ENCODE results near the gene FAM53B. TPM values are rescaled to one million over a fixed set of nuclear protein-coding genes. Genes with fewer than 3 reads are reported as not detected.
"Not testable (repeated sequence)": the region's sequence is repeated elsewhere in the genome, so short reads cannot be mapped to it uniquely, and the experiment has no call there.

The FAM53B gene
- total and polyA plus RNA-seq, 4 donors, result 14.6 to 45.4 (median 18.2) TPM

DNA sequence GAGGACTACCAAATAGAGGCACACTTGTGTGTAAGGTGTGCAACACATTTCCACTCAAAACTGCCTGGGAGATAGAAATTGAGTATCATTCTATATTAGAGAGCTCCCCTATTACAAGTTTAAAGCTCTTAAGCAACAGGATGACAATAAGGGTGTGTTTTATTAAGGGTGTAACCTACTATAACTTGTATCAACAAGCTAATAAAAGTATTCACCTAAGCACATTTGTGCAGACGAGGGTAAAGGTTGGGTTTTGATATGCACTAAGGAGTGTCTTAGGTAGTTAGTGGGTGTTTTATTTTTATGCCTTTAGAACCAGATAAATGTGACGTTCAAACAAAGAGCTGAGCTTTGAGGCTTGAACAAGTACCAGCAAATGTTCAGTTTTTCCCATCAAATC lies 2.8 kb upstream of the FAM53B start:
- Histone ChIP-seq H3K27ac (ENCODE audit: low read depth in 1 of 2, low read length in 1 of 2) (no peak overlapping the region), H3K9ac (ENCODE audit: insufficient read depth in 1 of 2, low read length in 2 of 2) (no peak overlapping the region), H3K4me1 (ENCODE audit: control insufficient read depth in 5 of 5, insufficient read depth in 5 of 5, low read length in 5 of 5) (peaks cover 2 to 24% (median 4%) of the 10 kb centered on the region in 5 donors), H3K36me3 (ENCODE audit: control insufficient read depth in 4 of 4, insufficient read depth in 4 of 4, low read length in 4 of 4) (peaks cover 0 to 17% (median 3%) of the 10 kb centered on the region in 4 donors), H3K9me3 (ENCODE audit: control insufficient read depth in 4 of 4, insufficient read depth in 3 of 4, low read length in 3 of 4) (no peaks in the 10 kb centered on the region), H3K4me3 (no peak overlapping the region), H3K27me3 (ENCODE audit: control insufficient read depth in 3 of 3, insufficient read depth in 3 of 3, low read length in 2 of 3) (no peaks in the 10 kb centered on the region)
- TF ChIP-seq, protein P1, sequence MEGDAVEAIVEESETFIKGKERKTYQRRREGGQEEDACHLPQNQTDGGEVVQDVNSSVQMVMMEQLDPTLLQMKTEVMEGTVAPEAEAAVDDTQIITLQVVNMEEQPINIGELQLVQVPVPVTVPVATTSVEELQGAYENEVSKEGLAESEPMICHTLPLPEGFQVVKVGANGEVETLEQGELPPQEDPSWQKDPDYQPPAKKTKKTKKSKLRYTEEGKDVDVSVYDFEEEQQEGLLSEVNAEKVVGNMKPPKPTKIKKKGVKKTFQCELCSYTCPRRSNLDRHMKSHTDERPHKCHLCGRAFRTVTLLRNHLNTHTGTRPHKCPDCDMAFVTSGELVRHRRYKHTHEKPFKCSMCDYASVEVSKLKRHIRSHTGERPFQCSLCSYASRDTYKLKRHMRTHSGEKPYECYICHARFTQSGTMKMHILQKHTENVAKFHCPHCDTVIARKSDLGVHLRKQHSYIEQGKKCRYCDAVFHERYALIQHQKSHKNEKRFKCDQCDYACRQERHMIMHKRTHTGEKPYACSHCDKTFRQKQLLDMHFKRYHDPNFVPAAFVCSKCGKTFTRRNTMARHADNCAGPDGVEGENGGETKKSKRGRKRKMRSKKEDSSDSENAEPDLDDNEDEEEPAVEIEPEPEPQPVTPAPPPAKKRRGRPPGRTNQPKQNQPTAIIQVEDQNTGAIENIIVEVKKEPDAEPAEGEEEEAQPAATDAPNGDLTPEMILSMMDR (IDR thresholded peaks at IDR 0.05; ENCODE audit: control extremely low read depth, extremely low read depth), result no peak
- 88 to 92% methylated on average over 2 of the region's 2 CpGs for WGBS, 2 donors
- DNase-seq, result no peak
- no peak for ATAC-seq (ENCODE audit: insufficient read depth, low FRiP score)

DNA sequence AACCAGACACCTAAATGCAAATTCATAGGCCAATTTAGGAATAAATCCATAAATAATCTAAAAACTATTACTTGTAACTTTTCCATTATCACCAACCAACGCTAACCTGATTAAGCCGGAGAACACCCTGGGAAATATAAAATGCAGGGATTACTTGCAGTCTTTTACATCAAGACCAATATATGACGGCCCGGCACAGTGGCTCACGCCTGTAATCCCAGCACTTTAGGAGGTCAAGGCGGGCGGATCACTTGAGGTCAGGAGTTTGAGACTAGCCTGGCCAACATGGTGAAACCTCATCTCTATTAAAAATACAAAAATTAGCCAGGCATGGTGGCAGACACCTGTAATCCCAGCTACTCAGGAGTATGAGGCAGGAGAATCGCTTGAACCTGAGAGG lies 2.3 kb upstream of the FAM53B start:
- not testable (repeated sequence) for H3K4me3 ChIP-seq; H3K9ac ChIP-seq (ENCODE audit: insufficient read depth in 1 of 2, low read length in 2 of 2); H3K27me3 ChIP-seq (ENCODE audit: control insufficient read depth in 3 of 3, insufficient read depth in 3 of 3, low read length in 2 of 3); H3K27ac ChIP-seq (ENCODE audit: low read depth in 1 of 2, low read length in 1 of 2); DNase-seq; ATAC-seq (ENCODE audit: insufficient read depth, low FRiP score); H3K9me3 ChIP-seq (ENCODE audit: control insufficient read depth in 4 of 4, insufficient read depth in 3 of 4, low read length in 3 of 4)
- Histone ChIP-seq H3K4me1 (ENCODE audit: control insufficient read depth in 5 of 5, insufficient read depth in 5 of 5, low read length in 5 of 5) (peaks cover 2 to 30% (median 8%) of the 10 kb centered on the region in 5 donors), H3K36me3 (ENCODE audit: control insufficient read depth in 4 of 4, insufficient read depth in 4 of 4, low read length in 4 of 4) (peaks cover 0 to 17% (median 3%) of the 10 kb centered on the region in 4 donors)
- 97 to 98% methylated on average over 8 of the region's 8 CpGs for WGBS, 2 donors

DNA sequence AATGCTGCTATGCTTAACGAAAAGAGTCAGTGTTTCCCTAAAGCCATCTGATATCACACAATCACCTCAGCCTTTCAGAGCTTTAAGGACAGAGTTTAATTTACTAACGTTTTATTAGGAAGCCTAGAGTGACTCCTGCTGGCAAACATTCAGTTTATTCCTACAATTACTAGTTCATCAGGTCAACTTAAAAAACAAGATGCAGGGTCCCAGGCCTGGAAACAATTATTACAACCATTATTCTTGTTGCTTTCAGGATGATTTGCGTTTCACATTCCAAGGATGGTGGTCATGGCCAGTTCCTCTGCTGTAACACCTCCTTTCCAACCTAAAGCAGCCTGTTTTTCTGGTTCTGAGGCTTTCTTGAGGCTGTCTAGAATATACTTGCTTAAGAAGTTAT lies 1.5 kb upstream of the FAM53B start:
- Histone ChIP-seq H3K27ac (ENCODE audit: low read depth in 1 of 2, low read length in 1 of 2) (no peak overlapping the region), H3K4me1 (ENCODE audit: control insufficient read depth in 5 of 5, insufficient read depth in 5 of 5, low read length in 5 of 5) (peaks cover 2 to 37% (median 9%) of the 10 kb centered on the region in 5 donors), H3K9ac (ENCODE audit: insufficient read depth in 1 of 2, low read length in 2 of 2) (no peak overlapping the region), H3K36me3 (ENCODE audit: control insufficient read depth in 4 of 4, insufficient read depth in 4 of 4, low read length in 4 of 4) (peaks cover 0 to 17% (median 2%) of the 10 kb centered on the region in 4 donors), H3K4me3 (no peak overlapping the region), H3K27me3 (ENCODE audit: control insufficient read depth in 3 of 3, insufficient read depth in 3 of 3, low read length in 2 of 3) (no peaks in the 10 kb centered on the region), H3K9me3 (ENCODE audit: control insufficient read depth in 4 of 4, insufficient read depth in 3 of 4, low read length in 3 of 4) (no peaks in the 10 kb centered on the region)
- WGBS, 2 donors, result 18 to 33% methylated on average over 3 of the region's 3 CpGs
- DNase-seq, result peak in 2 of 3 donors; percentile 85 to 86
- ATAC-seq (ENCODE audit: insufficient read depth, low FRiP score), result no peak
- TF ChIP-seq, protein P1 (IDR thresholded peaks at IDR 0.05; ENCODE audit: control extremely low read depth, extremely low read depth), result peak; percentile 45

DNA sequence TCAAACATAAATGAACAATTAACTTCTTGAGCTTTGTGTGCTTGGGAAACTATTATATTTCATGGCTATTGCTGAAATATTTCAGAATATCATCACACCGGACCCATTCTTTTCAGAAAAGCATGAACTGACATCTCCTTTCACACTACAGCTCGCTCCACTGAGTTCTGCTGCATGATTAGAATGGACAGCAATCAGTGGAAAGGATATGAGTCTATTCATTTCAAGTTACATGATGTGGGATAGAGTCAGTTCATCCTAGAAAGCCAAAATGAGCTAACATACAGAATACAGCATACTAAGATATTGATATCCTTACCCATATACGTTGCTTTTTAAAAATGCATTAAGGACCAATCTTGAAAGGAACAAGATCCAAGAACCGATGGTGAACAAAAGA lies 1.1 kb upstream of the FAM53B start:
- no peaks in the 10 kb centered on the region for H3K27me3 ChIP-seq (ENCODE audit: control insufficient read depth in 3 of 3, insufficient read depth in 3 of 3, low read length in 2 of 3)
- no peak for ATAC-seq (ENCODE audit: insufficient read depth, low FRiP score)
- no peak overlapping the region for H3K4me3 ChIP-seq
- no peaks in the 10 kb centered on the region for H3K9me3 ChIP-seq (ENCODE audit: control insufficient read depth in 4 of 4, insufficient read depth in 3 of 4, low read length in 3 of 4)
- no peak for DNase-seq
- peaks cover 0 to 16% (median 2%) of the 10 kb centered on the region in 4 donors for H3K36me3 ChIP-seq (ENCODE audit: control insufficient read depth in 4 of 4, insufficient read depth in 4 of 4, low read length in 4 of 4)
- TF ChIP-seq, protein P1 (IDR thresholded peaks at IDR 0.05; ENCODE audit: control extremely low read depth, extremely low read depth), result no peak
- peak overlapping the region in 1 of 2 donors; percentile 51 for H3K9ac ChIP-seq (ENCODE audit: insufficient read depth in 1 of 2, low read length in 2 of 2)
- 65 to 80% methylated on average over 4 of the region's 4 CpGs for WGBS, 2 donors
- no peak overlapping the region for H3K27ac ChIP-seq (ENCODE audit: low read depth in 1 of 2, low read length in 1 of 2)
- H3K4me1 ChIP-seq (ENCODE audit: control insufficient read depth in 5 of 5, insufficient read depth in 5 of 5, low read length in 5 of 5), result peaks cover 2 to 42% (median 12%) of the 10 kb centered on the region in 5 donors
